Endothelial cell of umbilical vein (primary cell): ENCODE data around the gene EXOC3. TPM values are rescaled to one million over a fixed set of nuclear protein-coding genes. Genes with fewer than 3 reads are reported as not detected.

Source experiments
- BruUV-seq: library from RNA; stranded (reverse); fragments of 400-500 nt; replicated peaks from 2 replicates; lab custom pipeline; 2021; lab: Mats Ljungman, UMichigan
- CTCF ChIA-PET: fragments of 300-600, 350-600 bp; sonication (Branson Sonifier 250); formaldehyde crosslinking; loops from one replicate; lab custom pipeline; 2021; ENCODE audit warnings: antibody characterized with exemption, inconsistent platforms; lab: Charles Lee
- POLR2A ChIA-PET: fragments of 300-600, 350-600 bp; sonication (Branson Sonifier 250); formaldehyde crosslinking; loops from one replicate; lab custom pipeline; 2021; ENCODE audit warnings: antibody characterized with exemption, inconsistent platforms; lab: Charles Lee
- DNase-seq: peaks from one replicate; pipeline ENCODE4 v3.0.0-alpha.2; 2011; ENCODE audit warnings: low read depth, low spot score
- FAIRE-seq: peaks from 2 replicates; lab custom pipeline; 2011; peaks lifted over from hg19 to GRCh38; lab: Jason Lieb, UNC
- H2AFZ ChIP-seq: 2 replicates; pipeline ENCODE4 v1.6.0; 2012; ENCODE audit warnings: low read depth, low read length, control low read depth, inconsistent platforms
- H3K27ac ChIP-seq: 2 replicates; pipeline ENCODE4 v1.5.1; 2011; ENCODE audit warnings: low read depth, mild to moderate bottlenecking, control low read depth, low read length, moderate library complexity; ENCODE audit not compliant: insufficient read depth
- H3K27me3 ChIP-seq, 2 experiments: 2 replicates each; pipeline versions ENCODE4 v1.6.0 to v1.6.1; 2011; ENCODE audit warnings: low read length in 2 of 2, mixed read lengths in 1 of 2; ENCODE audit not compliant: control insufficient read depth in 2 of 2, insufficient read depth in 2 of 2
- H3K36me3 ChIP-seq, 2 experiments: 2 replicates in 1 of 2; 3 replicates in 1 of 2; pipeline ENCODE4 v1.5.1; 2011; ENCODE audit warnings: low read length in 2 of 2, mild to moderate bottlenecking in 1 of 2, moderate library complexity in 1 of 2; ENCODE audit not compliant: control insufficient read depth in 2 of 2, insufficient read depth in 2 of 2; ENCODE audit errors: extremely low read depth in 1 of 2
- H3K4me1 ChIP-seq: 3 replicates; pipeline ENCODE4 v1.5.1; 2011; ENCODE audit warnings: mild to moderate bottlenecking, low read length; ENCODE audit not compliant: control insufficient read depth, insufficient read depth; ENCODE audit errors: extremely low read depth
- H3K4me2 ChIP-seq: 2 replicates; pipeline ENCODE4 v1.6.1; 2011; ENCODE audit warnings: low read length, control low read depth, mixed read lengths; ENCODE audit not compliant: insufficient read depth
- H3K4me3 ChIP-seq, 3 experiments: fragments of 200-600 bp in 1 of 3; sonication (generic), shearing (Covaris generic) in 1 of 3; replicated peaks in 1 of 3; 2 replicates each; pipeline ENCODE4 v1.5.1; 2011 to 2016; ENCODE audit warnings: control low read depth in 3 of 3, low read length in 3 of 3, mild to moderate bottlenecking in 2 of 3, inconsistent platforms in 1 of 3, low read depth in 1 of 3, moderate library complexity in 1 of 3; ENCODE audit not compliant: insufficient read depth in 1 of 3
- H3K79me2 ChIP-seq: 2 replicates; pipeline ENCODE4 v1.6.0; 2012; ENCODE audit warnings: low read length, inconsistent platforms; ENCODE audit not compliant: control insufficient read depth, insufficient read depth
- H3K9ac ChIP-seq: replicated peaks from 2 replicates; pipeline ENCODE3; 2011; ENCODE audit warnings: low read length, control low read depth; ENCODE audit not compliant: insufficient read depth; ENCODE audit errors: extremely low read depth
- H3K9me1 ChIP-seq: replicated peaks from 3 replicates; pipeline ENCODE4 v1.6.0; 2011; ENCODE audit warnings: mild to moderate bottlenecking, low read length; ENCODE audit not compliant: control insufficient read depth, insufficient read depth; ENCODE audit errors: extremely low read depth
- H3K9me3 ChIP-seq: replicated peaks from 2 replicates; pipeline ENCODE4 v1.5.1; 2012; ENCODE audit warnings: low read length, inconsistent platforms; ENCODE audit not compliant: control insufficient read depth, insufficient read depth
- H4K20me1 ChIP-seq: replicated peaks from 2 replicates; pipeline ENCODE3; 2011; ENCODE audit warnings: mild to moderate bottlenecking, low read length; ENCODE audit not compliant: control insufficient read depth, insufficient read depth; ENCODE audit errors: extremely low read depth
- CTCF ChIP-seq, 2 donors: IDR thresholded peaks; 1 replicate in 1 of 2; 2 replicates in 1 of 2; pipeline ENCODE4 v1.5.1; 2011; ENCODE audit warnings: low read length in 2 of 2, mild to moderate bottlenecking in 2 of 2, moderate library complexity in 2 of 2, control low read depth in 1 of 2, inconsistent platforms in 1 of 2, low read depth in 1 of 2; ENCODE audit not compliant: insufficient read depth in 1 of 2; ENCODE audit errors: extremely low read depth in 1 of 2
- EZH2 ChIP-seq: IDR thresholded peaks from 2 replicates; pipeline ENCODE4 v1.6.1; 2012; ENCODE audit warnings: borderline replicate concordance, low read depth, mild to moderate bottlenecking, moderate library complexity, low read length, inconsistent platforms; ENCODE audit not compliant: severe bottlenecking
- FOS ChIP-seq: IDR thresholded peaks from 2 replicates; pipeline ENCODE4 v1.6.1; 2011; ENCODE audit warnings: mild to moderate bottlenecking, low read length, moderate library complexity, borderline replicate concordance; ENCODE audit not compliant: insufficient read depth
- GATA2 ChIP-seq: IDR thresholded peaks from 2 replicates; pipeline ENCODE4 v1.7.0; 2011; ENCODE audit warnings: low read depth, mild to moderate bottlenecking, moderate library complexity, mixed read lengths, low read length; ENCODE audit not compliant: insufficient read length, insufficient read depth
- JUN ChIP-seq: IDR thresholded peaks from 2 replicates; pipeline ENCODE4 v1.6.1; 2011; ENCODE audit warnings: borderline replicate concordance, low read depth; ENCODE audit not compliant: insufficient read length, insufficient read depth
- MAX ChIP-seq: IDR thresholded peaks from 2 replicates; pipeline ENCODE4 v1.6.1; 2011; ENCODE audit not compliant: insufficient read depth, insufficient read length
- MYC ChIP-seq: IDR thresholded peaks from one replicate; pipeline ENCODE4 v1.6.1; 2011; ENCODE audit warnings: mild to moderate bottlenecking, low read depth, low read length
- POLR2A ChIP-seq: IDR thresholded peaks from 2 replicates; pipeline ENCODE4 v1.6.1; 2012; ENCODE audit warnings: low read depth, mild to moderate bottlenecking, control low read depth, low read length
- POLR2AphosphoS5 ChIP-seq: IDR thresholded peaks from 2 replicates; pipeline ENCODE4 v1.6.1; 2012; ENCODE audit warnings: low read depth, mild to moderate bottlenecking, control low read depth, low read length, moderate library complexity; ENCODE audit not compliant: insufficient read depth
- dilution Hi-C: fragments of 300-500 bp; cut with MboI; formaldehyde crosslinking; loops from one replicate; pipeline ENCODE4 v1.15.0; 2019; ENCODE audit warnings: low sequenced_read_pairs; ENCODE audit not compliant: extremely low pct_ligation_motif_present
- intact Hi-C: fragments of 100-400 bp; cut with micrococcal nuclease; formaldehyde crosslinking; loops from one replicate; pipeline ENCODE4 v1.10.0; 2022
- polyA plus RNA-seq, 4 experiments: library from polyadenylated mRNA; depleted of rRNA in 3 of 4; stranded (reverse) in 3 of 4; unstranded in 1 of 4; fragments of >200 nt; gene quantifications; 2 replicates each; pipeline versions ENCODE4 v1.2.1 to v1.2.3, GENCODE V29; 2011 to 2012; ENCODE audit warnings: missing spikeins in 1 of 4
- total RNA-seq: library from RNA; stranded (reverse); gene quantifications from 2 replicates; pipeline ENCODE4 v1.2.3, GENCODE V29; 2021

Gene EXOC3
- total and polyA plus RNA-seq, 2 donors (not counting 3 experiments of a cell fraction or from before 2014, with no cell fraction given) = 26.4 to 52.9 TPM

GRCh38 chr5:460273-460625 lies 17.3 kb downstream of the EXOC3 start:
- no TSS peak for BruUV-seq
- intact Hi-C loops (no loop called here), dilution Hi-C loops (no loop called here)
- no peak overlapping the region for H3K9ac ChIP-seq
- no peak for TF ChIP-seq CTCF (IDR thresholded peaks at IDR 0.05; ENCODE audit: extremely low read depth in 1 of 2, insufficient read depth in 1 of 2, low read depth in 1 of 2, low read length in 2 of 2)
- TF ChIP-seq MAX = no peak
- TF ChIP-seq POLR2A = no peak
- no peak for TF ChIP-seq EZH2
- TF ChIP-seq POLR2AphosphoS5 = no peak
- TF ChIP-seq MYC = no peak
- TF ChIP-seq JUN = no peak
- TF ChIP-seq GATA2 = no peak
- no peak for TF ChIP-seq FOS
- peaks cover 5 to 35% of the 10 kb centered on the region in 2 experiments for H3K36me3 ChIP-seq
- no peaks in the 10 kb centered on the region for H3K4me1 ChIP-seq
- no peak overlapping the region for H3K4me2 ChIP-seq
- CTCF ChIA-PET = no interaction called here
- H3K27me3 ChIP-seq = no peaks in the 10 kb centered on the region
- no peaks in the 10 kb centered on the region for H3K9me1 ChIP-seq
- H3K27ac ChIP-seq = no peak overlapping the region
- H3K79me2 ChIP-seq = peaks cover 10% of the 10 kb centered on the region
- no peaks in the 10 kb centered on the region for H3K9me3 ChIP-seq
- no peak overlapping the region for H3K4me3 ChIP-seq
- H4K20me1 ChIP-seq = no peaks in the 10 kb centered on the region
- no peak for FAIRE-seq
- DNase-seq = no peak
- no peak overlapping the region for H2AFZ ChIP-seq
- POLR2A ChIA-PET = no interaction called here
